ENCODE measurements around the gene CFAP70.
"Not testable (repeated sequence)": the region's sequence is repeated elsewhere in the genome, so short reads cannot be mapped to it uniquely, and the experiment has no call there.

Gene CFAP70

DNA sequence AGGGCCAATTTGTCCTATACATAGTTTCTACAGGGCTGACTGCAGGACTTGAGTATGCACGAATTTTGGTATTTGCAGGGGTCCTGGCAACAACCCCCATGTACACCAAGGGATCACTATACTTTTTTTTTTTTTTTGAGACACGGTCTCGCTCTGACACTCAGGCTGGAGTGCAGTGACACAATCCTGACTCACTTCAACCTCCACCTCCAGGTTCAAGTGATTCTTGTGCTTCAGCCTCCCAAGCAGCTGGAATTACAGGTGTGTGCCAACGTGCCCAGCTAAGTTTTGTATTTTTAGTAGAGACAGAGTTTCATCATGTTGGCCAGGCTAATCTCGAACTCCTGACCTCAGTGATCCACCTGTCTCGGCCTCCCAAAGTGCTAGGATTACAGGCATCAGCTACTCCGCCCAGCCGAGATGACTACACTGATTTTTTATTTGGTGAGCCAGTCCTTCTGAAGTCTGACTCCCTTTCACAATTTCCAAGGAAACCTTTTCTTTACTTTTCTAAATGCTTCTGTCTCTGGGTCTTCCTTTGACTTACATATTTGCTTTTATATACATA lies 19.8 kb downstream of the CFAP70 start:
- no peak for DNase-seq

DNA sequence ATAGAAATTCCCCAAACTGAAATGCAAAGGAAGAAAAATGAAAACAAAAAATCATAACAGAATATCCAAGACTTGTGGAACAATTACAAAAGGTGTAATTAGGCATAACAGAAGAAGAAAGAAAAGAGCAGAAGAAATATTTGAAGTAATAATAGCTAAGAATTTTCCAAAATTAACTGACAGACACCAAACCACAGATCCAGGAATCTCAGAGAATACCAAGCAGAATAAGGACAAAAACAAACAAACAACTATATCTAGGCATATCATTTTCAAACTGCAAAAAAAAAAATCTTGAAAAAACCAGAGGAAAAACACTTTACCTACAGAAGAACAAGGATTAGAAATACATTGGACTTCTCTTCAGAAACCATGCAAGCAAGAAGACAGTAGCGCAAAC lies 25.5 kb downstream of the CFAP70 start:
- no peak for DNase-seq

DNA sequence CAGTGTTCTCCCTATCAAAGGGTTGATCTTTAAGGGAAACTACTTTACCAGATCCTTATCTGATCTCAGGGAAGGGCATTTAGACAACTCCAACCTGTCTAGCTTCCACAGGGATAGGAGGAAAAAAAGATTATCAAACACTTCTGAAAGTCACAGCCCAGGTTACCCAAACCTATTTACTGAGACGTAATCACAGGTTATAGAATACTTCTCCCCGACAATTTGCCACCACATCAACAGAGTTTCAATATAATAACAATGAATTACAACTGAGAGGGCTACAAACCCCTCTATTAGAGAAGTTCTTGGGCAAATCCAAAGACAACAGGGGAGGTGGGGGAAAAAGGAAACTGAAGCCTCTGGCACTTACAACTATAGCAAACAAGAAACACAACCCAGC lies 26.3 kb downstream of the CFAP70 start:
- DNase-seq = no peak

DNA sequence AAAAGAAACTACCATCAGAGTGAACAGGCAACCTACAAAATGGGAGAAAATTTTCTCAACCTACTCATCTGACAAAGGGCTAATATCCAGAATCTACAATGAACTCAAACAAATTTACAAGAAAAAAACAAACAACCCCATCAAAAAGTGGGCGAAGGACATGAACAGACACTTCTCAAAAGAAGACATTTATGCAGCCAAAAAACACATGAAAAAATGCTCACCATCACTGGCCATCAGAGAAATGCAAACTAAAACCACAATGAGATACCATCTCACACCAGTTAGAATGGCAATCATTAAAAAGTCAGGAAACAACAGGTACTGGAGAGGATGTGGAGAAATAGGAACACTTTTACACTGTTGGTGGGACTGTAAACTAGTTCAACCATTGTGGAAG lies 30.1 kb downstream of the CFAP70 start:
- DNase-seq = not testable (repeated sequence)

DNA sequence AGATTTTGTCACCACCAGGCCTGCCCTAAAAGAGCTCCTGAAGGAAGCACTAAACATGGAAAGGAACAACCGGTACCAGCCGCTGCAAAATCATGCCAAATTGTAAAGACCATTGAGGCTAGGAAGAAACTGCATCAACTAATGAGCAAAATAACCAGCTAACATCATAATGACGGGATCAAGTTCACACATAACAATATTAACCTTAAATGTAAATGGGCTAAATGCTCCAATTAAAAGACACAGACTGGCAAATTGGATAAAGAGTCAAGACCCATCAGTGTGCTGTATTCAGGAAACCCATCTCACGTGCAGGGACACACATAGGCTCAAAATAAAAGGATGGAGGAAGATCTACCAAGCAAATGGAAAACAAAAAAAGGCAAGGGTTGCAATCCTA lies 33.4 kb downstream of the CFAP70 start:
- not testable (repeated sequence) for DNase-seq

DNA sequence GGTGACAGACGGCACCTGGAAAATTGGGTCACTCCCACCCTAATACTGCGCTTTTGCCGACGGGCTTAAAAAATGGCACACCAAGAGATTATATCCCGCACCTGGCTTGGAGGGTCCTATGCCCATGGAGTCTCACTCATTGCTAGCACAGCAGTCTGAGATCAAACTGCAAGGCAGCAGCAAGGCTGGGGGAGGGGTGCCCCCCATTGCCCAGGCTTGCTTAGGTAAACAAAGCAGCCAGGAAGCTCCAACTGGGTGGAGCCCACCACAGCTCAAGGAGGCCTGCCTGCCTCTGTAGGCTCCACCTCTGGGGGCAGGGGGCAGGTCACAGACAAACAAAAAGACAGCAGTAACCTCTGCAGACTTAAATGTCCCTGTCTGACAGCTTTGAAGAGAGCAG lies 35.1 kb downstream of the CFAP70 start:
- DNase-seq = not testable (repeated sequence)

DNA sequence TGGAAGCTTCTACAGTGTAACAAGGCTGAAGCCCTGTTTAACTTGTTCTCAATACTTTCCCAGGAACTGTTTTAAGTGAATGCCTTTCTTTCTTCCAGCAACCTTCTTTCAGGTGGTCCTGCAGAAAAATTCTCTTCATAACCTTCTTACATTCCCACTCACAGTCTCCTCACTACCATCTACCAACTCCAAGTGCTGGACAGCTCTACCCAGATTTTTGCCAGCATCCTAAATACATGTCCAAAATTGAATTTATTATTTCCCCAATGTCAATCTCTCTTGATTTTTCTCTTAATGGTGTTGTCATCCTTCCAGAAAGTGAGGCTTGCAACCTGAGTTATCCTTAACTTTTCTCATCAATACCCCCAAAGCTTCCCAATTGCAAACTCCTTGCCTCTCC lies 48.2 kb downstream of the CFAP70 start:
- no peak for DNase-seq

DNA sequence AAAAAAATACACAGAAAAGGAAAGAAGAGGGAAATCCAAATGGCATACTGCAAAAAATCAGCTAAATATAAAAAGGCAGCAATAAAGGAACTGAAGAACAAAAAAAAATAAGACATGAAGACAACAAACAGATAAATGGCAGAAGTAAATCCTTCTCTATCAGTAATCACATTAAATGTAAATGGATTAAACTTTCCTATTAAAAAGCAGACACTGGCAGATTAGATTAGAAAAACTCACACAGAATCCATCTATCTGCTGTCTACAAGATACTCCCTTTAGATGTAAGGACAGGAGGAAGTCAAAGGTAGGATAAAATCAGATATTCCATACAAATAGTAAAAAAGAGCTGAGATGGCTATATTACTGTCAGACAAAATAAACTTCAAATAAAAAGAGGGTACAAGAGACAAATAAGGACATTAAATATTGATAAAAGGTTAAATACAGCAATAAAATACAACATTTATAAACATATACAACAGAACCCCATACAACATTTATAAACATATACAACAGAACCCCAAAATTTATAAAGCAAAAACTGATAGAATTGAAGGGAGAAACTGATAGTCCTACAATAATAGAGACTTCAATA lies 51.4 kb downstream of the CFAP70 start:
- DNase-seq = no peak

DNA sequence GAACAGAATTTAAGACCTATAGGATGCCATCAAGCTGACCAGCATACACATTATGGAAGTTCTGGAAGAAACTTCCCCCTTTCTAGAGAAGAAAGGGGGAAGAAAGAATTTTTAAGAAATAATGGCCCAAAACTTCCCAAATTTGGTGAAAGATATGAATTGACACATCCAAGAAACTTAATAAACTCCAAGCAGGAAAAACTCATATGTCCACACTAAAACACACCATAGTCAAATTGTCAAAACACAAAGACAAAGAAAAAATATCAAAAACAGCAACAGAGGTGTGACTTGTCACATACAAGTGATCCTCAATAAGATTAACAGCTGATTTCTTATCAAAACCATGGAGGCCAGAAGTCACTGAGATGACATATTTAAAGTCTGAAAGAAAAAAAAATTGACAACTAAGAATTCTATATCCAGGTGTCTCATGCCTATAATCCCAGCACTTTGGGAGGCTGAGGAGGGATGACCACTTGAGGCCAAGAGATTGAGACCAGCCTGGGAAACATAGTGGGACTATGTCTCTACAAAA lies 52.4 kb downstream of the CFAP70 start:
- DNase-seq = no peak

DNA sequence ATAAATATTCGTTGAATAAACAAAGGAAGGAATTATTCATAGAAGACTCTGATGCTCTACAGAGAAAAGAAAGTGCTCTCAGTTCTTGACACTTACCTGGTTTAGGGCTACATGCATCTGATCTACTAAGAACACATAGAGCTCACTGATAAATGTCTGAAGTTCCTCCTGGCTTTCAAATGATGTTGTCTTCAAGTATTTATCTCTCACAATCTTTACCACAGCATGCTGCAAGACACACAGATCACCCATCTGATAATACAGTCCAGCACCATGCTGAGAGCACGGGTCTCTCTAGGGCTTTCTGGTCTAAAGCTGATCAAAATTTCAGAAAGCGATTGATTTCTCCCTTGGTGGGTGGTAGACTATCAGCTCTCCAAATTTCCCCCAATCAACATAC lies 61.7 kb downstream of the CFAP70 start:
- no peak for DNase-seq

DNA sequence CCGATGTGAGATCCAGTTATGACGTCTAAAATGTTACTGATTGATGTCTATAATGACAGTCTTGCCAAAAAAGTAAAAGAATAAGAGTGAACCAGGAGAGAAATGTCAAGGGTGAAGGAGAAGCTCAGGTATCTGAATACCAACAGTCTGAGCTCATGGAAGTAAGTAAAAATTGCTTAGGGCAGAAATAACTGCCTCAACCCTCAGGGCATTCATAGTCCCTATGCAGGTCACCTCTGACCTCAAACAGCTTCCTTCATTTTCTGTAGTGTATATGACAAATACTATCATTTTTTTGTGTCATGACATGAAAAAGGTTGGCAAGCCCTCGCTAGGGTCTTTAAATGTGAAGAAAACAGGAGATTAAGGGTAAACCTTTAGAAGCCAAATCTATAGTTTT lies 65.2 kb downstream of the CFAP70 start:
- no peak for DNase-seq

DNA sequence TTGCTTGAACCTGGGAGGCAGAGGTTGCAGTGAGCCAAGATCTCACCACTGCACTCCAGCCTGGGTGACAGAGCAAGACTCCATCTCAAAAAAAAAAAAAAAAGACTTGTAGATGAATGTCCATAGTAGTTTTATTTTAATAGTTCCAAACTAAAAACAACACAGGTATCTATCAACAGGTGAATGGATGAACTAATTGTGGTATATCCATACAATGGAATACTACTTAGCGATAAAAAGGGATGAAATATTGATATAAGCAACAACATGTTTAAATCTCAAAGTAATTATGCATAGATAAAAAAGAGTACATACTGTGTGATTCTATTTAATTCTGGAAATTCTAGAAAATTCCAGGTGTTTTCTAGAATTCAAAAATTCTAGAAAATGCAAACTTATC lies 68.7 kb downstream of the CFAP70 start:
- DNase-seq = no peak

DNA sequence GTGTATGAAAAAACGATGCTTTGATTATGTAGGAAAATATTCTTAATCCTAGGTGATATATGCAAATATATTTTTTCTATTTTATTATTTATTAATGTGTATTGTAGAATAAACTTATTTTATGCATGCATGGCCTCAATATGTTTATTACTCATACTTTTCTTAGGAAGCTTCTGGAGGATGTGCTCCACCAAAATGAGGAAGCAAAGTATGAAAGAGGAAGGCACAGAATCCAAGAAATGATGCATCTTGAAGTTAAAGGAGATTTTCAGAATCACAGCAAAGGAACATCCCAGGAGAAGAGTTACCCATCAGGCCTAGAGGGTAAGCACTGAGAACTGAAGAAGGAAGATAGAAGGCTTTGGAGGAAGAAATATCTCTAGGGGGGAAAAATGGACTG lies 71.2 kb downstream of the CFAP70 start:
- DNase-seq = no peak

DNA sequence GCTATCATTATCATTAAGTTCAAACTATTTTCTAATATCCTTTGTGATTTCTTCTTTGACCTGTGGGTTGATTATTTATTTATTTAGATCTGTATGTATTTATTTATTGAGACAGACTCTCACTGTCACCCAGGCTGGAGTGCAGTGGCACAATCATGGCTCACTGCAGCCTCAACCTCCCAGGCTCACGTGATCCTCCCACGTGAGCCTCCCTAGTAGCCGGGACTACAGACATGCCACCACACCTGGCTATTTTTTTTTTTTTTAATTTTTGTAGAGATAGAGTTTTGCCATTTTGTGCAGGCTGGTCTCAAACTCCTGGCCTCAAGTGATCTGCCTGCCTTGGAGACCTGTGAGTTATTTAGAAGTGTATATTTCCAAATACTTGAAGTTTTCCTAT lies 77.6 kb downstream of the CFAP70 start:
- no peak for DNase-seq

DNA sequence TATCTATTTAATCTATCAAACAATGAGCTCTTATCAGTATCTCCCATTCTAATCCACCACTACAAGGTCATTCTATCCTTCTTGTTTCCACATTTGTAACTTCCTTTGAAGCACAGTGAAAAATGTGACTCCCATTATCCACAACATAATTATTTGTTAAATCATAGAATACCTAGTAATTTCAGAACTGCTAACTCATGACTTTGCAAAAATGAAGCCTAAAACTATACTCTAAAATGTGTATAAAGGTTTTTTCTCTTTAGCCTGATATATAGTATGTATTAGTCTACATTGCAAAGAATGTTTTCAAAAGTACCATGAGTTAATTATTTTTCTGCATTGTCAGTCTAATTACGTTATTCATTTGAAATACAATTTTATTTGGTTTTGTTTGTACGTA lies 94.2 kb downstream of the CFAP70 start:
- no peak for DNase-seq

DNA sequence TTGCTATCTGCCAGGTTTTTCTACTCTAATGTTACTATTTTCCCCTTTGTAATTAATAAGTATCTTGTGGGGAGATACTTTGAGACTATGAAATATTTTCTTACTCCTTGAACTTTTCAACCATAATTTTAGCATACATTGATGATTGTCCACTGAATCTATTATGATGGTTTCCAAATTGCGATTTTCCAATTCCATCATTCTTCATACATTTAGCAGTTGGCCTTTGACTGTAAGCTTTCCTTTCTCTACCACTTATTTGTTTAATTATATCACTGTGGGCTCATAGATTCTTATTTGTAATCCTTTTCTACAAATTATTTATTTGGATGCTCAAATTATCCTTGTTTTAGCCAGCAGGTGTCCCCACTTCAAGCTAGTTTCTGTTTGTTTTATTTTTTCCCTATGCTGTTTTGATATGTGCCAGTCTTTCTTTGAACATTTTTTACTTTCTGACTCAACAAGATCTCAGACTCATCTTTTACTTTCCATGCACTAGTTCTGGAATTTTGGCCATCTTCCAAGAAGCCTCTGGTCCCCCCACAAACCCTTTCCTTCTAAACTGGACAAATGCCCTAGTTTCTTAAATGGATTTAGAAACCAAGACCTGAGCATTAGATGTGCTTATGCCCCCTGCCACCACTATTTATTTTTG lies 94.8 kb downstream of the CFAP70 start:
- DNase-seq = no peak

DNA sequence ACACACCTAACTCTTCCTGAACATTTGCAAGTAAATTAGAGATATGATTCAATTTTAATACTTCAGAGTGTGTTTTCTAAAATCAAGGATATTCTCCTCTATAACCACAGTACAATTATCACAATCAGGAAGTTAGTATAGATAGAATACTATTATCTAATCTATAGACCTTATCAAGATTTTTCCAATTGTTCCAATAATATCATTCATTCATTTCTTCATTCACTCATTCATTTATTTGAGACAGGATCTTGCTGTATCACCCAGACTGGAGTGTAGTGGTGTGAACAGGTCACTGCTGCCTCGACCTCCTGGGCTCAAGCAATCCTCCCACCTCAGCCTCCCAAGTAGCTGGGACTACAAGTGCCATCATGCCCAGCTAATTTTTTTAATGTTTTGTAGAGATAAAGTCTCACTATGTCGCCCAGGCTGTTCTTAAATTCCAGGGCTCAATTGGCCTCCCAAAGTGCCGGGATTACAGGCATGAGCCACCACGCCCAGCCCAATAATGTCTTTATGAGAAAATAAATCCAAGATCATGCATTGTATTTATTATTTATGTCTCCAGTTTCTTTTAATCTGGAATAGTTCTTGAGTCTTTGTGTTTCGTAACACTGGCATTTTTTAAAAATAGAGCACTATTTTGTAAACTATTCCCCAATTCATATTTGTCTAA lies 95.6 kb downstream of the CFAP70 start:
- no peak for DNase-seq

DNA sequence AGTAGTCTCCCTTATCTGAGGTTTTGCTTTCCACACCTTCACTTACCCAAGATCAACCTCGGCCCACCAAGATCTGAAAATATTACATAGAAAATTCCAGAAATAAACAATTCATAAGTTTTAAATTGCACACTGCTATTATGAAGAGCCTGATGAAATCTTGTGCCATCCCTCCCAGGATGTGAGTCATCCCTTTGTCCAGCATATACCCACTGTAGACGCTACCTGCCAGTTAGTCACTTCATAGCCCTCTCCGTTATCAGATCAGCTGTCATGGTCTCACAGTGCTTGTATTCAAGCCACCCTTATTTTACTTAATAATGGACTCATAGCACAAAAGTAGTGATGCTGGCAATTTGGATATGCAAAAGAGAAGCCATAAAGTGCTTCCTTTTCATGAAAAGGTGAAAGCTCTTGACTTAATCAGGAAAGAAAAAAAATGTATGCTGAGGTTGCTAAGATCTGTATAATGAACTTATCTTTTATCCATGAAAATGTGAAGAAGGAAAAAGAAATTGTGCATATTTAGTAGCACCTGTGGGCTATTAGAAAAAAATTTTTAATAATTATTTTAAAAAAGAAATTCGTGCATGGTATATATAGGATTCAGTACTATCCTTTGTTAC lies 96.4 kb downstream of the CFAP70 start:
- no peak for DNase-seq

DNA sequence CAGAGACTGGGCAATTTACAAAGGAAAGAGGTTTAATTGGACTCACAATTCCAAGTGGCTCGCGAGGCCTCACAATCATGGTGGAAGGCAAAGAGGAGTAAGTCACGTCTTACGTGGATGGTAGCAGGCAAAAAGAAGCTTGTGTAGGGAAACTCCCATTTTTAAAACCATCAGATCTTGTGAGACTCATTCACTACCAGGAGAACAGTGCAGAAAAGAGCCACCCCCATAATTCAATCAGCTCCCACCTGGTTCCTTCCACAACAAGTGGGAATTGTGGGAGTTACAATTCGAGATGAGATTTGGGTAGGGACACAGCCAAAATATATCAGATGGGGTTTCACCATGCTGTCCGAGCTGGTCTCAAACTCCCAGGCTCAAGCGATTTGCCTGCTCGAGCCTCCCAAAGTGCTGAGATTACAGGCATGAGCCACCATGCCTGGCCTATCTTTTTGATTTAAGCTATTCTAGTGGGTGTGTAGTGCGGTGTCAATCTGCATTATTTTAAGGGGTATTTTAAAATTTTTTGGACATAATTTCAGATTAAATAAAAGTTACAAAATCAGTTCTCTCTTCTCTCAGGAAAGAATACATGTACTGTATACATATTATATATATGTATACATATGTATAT lies 97.2 kb downstream of the CFAP70 start:
- DNase-seq = no peak

DNA sequence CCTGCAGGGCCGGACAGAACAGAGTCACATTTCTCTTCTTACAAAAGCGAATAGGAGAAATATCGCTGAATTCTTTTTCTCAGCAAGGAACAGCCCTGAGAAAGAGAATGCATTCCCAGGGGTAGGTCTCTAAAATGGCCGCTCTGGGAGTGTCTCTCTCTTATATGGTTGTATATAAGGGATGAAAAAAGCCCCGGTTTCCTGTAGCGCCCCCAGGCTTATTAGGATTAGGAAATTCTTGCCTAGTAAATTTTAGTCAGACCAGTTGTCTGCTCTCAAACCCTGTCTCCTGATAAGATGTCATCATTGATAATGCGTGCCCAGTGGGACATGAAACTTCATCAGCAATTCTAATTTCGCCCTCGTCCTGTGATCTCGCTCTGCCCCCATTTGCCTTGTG lies 100.1 kb downstream of the CFAP70 start:
- DNase-seq = not testable (repeated sequence)

DNA sequence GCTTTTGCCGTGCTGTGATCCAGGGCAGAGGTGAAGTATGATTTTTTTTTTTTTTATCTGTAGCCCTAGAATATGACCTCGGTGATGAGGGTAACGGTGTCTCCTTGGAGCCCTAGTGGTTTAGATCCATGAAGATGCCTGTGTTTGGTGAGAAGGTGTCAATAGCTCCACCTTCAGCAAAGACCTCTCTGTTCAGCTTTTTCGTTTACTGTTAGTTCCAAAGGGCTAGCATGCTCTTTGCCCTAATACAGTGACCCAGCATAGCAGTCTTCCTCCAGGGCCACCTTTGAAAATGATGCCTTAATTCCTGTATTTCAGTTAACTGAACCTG lies 105.5 kb downstream of the CFAP70 start:
- no peak for DNase-seq

DNA sequence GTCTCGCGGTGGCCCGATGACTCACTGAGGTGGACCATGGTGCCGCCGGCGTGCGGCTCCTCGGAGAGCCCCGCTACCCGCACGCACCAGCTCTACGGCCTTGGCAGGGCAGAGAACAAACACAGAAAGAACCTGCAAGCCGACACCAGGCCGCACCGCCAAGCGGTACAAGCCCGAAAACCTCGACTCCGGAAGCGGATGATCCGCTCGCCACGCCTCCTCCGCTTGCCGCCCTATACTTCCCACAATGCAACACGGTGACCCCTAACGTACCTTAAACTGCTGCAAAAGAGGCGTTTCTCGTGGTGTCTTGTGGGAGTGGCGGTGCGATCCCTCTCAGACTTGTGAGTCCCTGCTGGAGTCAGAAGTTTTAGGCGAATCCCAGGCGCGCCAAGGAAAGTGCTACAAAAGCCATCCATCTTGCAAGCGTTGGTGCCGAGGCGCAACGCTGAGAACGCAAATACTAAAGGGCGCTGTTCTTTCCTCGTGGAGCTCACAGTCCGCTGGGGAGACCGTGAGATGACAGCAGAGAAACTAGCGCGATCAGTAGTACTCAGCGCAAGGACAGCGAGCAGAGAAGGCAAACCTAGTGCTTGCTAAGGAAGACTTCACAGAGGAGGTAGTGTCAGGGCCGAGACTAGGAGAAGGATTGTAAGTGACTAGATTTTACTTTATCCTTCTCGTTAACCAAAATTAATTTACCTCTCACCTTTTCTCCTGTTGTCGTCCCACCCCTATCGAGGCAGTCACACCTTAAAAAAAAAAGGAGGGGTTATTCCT lies 106.0 kb downstream of the CFAP70 start, which contains the start of gene MRPS16:
Gene MRPS16 (minus strand): TSS at position 200 of the 780 bp plus-strand sequence. CDS start 162 bp downstream, at position 38.
- peak; percentile 92 for DNase-seq

All from activated naive CD4-positive, alpha-beta T cell treated with anti-CD3 and anti-CD28 coated beads, Interleukin-2, amount 50 U/mL, for 16 hours (primary cell).